Suprapubic skin (tissue), 4 donors: ENCODE results near the gene JAKMIP1. TPM values are rescaled to one million over a fixed set of nuclear protein-coding genes. Genes with fewer than 3 reads are reported as not detected.

Experiments
- DNase-seq, 2 donors: peaks; one replicate each; pipeline ENCODE4 v3.0.0-alpha.2; 2019; ENCODE audit warnings: low spot score in 2 of 2
- H3K27ac ChIP-seq: fragments of 200-600 bp; sonication (generic); one replicate; pipeline ENCODE4 v1.5.1; 2019
- H3K27me3 ChIP-seq: fragments of 200-600 bp; sonication (generic); one replicate; pipeline ENCODE4 v1.5.1; 2019
- H3K36me3 ChIP-seq: fragments of 200-600 bp; sonication (generic); one replicate; pipeline ENCODE4 v1.5.1; 2019
- H3K4me1 ChIP-seq: fragments of 200-600 bp; sonication (generic); one replicate; pipeline ENCODE4 v1.5.1; 2019
- H3K4me3 ChIP-seq: fragments of 200-600 bp; sonication (generic); one replicate; pipeline ENCODE4 v1.5.1; 2019; ENCODE audit warnings: mild to moderate bottlenecking
- H3K9me3 ChIP-seq: fragments of 200-600 bp; sonication (generic); one replicate; pipeline ENCODE4 v1.5.1; 2019
- CTCF ChIP-seq, 2 donors: fragments of 200-600 bp in 1 of 2; fragments of 450-650 bp in 1 of 2; sonication (generic) in 1 of 2; IDR thresholded peaks; one replicate each; pipeline ENCODE4 v1.5.1; 2016 to 2019; ENCODE audit warnings: antibody characterized with exemption in 2 of 2, mild to moderate bottlenecking in 1 of 2, moderate library complexity in 1 of 2
- EP300 ChIP-seq: sonication (generic); formaldehyde crosslinking; IDR thresholded peaks from one replicate; pipeline ENCODE4 v1.6.1; 2017; ENCODE audit warnings: antibody characterized with exemption
- POLR2A ChIP-seq, 2 donors: fragments of 450-650 bp; IDR thresholded peaks; one replicate each; pipeline ENCODE4 v1.6.1; 2017; ENCODE audit warnings: antibody characterized with exemption in 2 of 2, mild to moderate bottlenecking in 2 of 2, moderate library complexity in 2 of 2
- POLR2AphosphoS5 ChIP-seq, 3 donors: sonication (generic); formaldehyde crosslinking; IDR thresholded peaks; one replicate each; pipeline ENCODE4 v1.6.1; 2017; ENCODE audit warnings: antibody characterized with exemption in 3 of 3
- WGBS: methylation state at CpG from one replicate; pipeline ENCODE4 v1.1.5; 2018; 5-methylcytosine and 5-hydroxymethylcytosine counted together
- total RNA-seq, 4 donors: library from RNA; depleted of rRNA; stranded (reverse); fragments of >200 nt; gene quantifications; one replicate each; pipeline ENCODE4 v1.1.0, GENCODE V29; 2016

JAKMIP1 gene
- total RNA-seq, 4 donors from 2014 or later, result 0.24 TPM; not detected in 3

DNA sequence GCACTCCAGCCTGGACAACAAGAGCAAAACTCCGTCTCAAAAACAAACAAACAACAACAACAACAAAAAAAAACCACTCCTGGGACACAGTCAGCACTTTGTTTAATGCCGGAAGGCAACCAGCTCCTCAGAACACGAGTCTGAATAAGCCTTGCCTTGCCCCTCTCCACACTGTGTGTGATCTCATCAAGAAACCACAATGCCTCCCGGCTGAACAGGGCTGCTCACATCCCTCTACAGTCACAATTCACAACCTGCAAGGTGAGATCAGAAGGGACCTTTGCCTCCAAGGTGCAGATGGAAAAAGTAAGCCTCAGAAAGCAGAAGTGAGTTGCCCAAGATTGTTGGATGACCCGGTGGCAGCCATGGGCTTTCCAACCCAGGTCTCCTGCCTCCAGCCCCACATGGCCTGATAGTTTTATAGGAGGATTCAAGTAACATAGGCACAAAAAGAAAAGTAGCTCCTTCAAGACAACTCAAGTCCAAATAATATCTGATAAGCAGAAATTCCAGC, 80.8 kb downstream of the JAKMIP1 start:
- no peaks in the 10 kb centered on the region for H3K9me3 ChIP-seq
- TF ChIP-seq POLR2AphosphoS5 (IDR thresholded peaks at IDR 0.05) (no peak), EP300 (no peak), CTCF (IDR thresholded peaks at IDR 0.05) (no peak), POLR2A (IDR thresholded peaks at IDR 0.05) (no peak)
- no peak overlapping the region for H3K27ac ChIP-seq
- no peaks in the 10 kb centered on the region for H3K36me3 ChIP-seq
- H3K27me3 ChIP-seq, result peaks cover 20% of the 10 kb centered on the region
- WGBS, result 68% methylated on average over 5 of the region's 5 CpGs
- DNase-seq, result peak in 1 of 2 donors; percentile 24
- H3K4me3 ChIP-seq, result no peak overlapping the region
- H3K4me1 ChIP-seq, result no peaks in the 10 kb centered on the region

DNA sequence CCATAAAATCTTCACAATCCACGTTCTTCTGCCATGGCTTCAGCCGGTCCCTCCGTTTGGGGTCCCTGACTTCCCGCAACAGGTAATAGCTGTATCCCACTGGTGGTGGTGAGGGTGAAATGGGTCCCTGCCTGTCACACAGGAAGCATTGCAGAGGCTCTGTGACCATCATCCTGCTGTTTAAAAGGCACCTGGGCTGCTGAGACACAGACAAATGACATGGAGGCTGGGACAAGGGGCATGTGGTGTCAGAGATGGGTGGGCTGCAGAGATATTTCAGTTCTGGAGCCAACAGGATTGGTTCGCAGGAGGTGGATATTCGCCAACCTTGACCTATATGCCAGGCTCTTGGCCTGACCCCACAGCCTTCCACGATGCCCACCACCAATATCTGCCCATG, 82.1 kb downstream of the JAKMIP1 start:
- Histone ChIP-seq H3K4me1 (no peaks in the 10 kb centered on the region), H3K27me3 (peaks cover 29% of the 10 kb centered on the region), H3K4me3 (no peak overlapping the region), H3K9me3 (no peaks in the 10 kb centered on the region), H3K36me3 (no peaks in the 10 kb centered on the region), H3K27ac (no peak overlapping the region)
- WGBS, result 88% methylated on average over 7 of the region's 7 CpGs
- TF ChIP-seq POLR2AphosphoS5 (IDR thresholded peaks at IDR 0.05), result no peak
- no peak for TF ChIP-seq CTCF (IDR thresholded peaks at IDR 0.05)
- no peak for TF ChIP-seq POLR2A (IDR thresholded peaks at IDR 0.05)
- DNase-seq, result peak in 1 of 2 donors; percentile 28

- WGBS, result 38% methylated on average over 15 of the region's 15 CpGs
- no peak overlapping the region for H3K27ac ChIP-seq
- no peaks in the 10 kb centered on the region for H3K9me3 ChIP-seq
- H3K4me3 ChIP-seq, result no peak overlapping the region
- TF ChIP-seq POLR2A (IDR thresholded peaks at IDR 0.05) (no peak), EP300 (no peak), CTCF (IDR thresholded peaks at IDR 0.05) (no peak), POLR2AphosphoS5 (IDR thresholded peaks at IDR 0.05) (no peak)
- peak in 1 of 2 donors; percentile 21 for DNase-seq
- H3K27me3 ChIP-seq, result peaks cover 36% of the 10 kb centered on the region
- no peaks in the 10 kb centered on the region for H3K36me3 ChIP-seq
- no peaks in the 10 kb centered on the region for H3K4me1 ChIP-seq
Observed at GRCh38 chr4:6116696-6117285, 83.6 kb downstream of the JAKMIP1 start.

- TF ChIP-seq POLR2AphosphoS5 (IDR thresholded peaks at IDR 0.05) (no peak), CTCF (IDR thresholded peaks at IDR 0.05) (no peak), POLR2A (IDR thresholded peaks at IDR 0.05) (no peak), EP300 (no peak)
- no peak overlapping the region for H3K27ac ChIP-seq
- H3K36me3 ChIP-seq, result no peaks in the 10 kb centered on the region
- DNase-seq, result peak in 1 of 2 donors; percentile 67
- H3K4me1 ChIP-seq, result no peaks in the 10 kb centered on the region
- H3K27me3 ChIP-seq, result peaks cover 42% of the 10 kb centered on the region
- H3K9me3 ChIP-seq, result no peaks in the 10 kb centered on the region
- whole genome bisulfite sequencing, result 79% methylated on average over 19 of the region's 23 CpGs
- no peak overlapping the region for H3K4me3 ChIP-seq
Observed at GRCh38 chr4:6115746-6116586, 84.4 kb downstream of the JAKMIP1 start.

DNA sequence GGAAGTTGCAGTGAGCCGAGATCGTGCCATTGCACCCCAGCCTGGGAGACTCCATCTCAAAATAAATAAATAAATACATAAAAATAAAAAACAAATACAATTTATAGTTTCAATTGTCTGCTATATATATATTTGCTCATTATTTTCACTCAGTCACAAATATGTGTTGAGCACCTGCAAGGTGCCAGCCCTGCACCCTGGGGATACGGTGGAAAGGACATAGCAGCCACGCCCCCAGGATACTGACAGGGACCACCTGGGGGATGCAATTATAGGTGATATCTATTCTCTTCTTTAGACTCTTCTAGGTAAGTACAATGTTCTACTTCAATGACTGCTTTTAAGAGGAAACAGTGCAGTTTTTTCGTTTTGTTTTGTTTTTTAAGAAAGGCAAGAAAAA, 85.0 kb downstream of the JAKMIP1 start:
- Histone ChIP-seq H3K27me3 (peaks cover 42% of the 10 kb centered on the region), H3K36me3 (no peaks in the 10 kb centered on the region), H3K9me3 (no peaks in the 10 kb centered on the region), H3K27ac (no peak overlapping the region), H3K4me1 (no peaks in the 10 kb centered on the region), H3K4me3 (no peak overlapping the region)
- 67% methylated on average over 5 of the region's 5 CpGs for WGBS
- TF ChIP-seq POLR2A (IDR thresholded peaks at IDR 0.05) (no peak), CTCF (IDR thresholded peaks at IDR 0.05) (no peak), POLR2AphosphoS5 (IDR thresholded peaks at IDR 0.05) (no peak), EP300 (no peak)
- peak in 1 of 2 donors; percentile 21 for DNase-seq
